ENCODE measurements around the gene OR6C70.
A peak's percentile ranks its signal among the peaks of the same experiment; 100 is the strongest.
"Not testable (repeated sequence)": the region's sequence is repeated elsewhere in the genome, so short reads cannot be mapped to it uniquely, and the experiment has no call there.

Gene OR6C70

DNA sequence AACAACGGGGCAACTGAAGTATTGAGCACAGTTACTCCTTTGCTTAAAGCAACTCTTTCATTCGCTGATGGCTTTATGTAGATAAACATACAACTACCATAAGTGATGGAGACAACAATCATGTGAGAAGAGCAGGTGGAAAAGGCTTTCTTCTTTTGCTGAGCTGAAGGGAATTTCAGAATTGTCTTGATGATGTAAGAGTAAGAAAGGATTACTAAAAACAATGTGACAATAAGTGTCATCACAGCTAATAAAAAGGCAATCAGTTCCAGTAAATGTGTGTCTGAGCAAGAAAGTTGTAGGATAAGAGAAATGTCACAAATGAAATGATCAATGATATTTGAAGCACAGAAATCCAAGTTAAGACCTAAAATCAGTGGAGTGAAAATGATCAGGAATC lies 647 bp downstream of the OR6C70 start:
- H3K36me3 ChIP-seq: no peaks in the 10 kb centered on the region
- no peak overlapping the region for H3K27ac ChIP-seq
- TF ChIP-seq Cebpa-rat (IDR thresholded peaks at IDR 0.05): no peak
- H3K4me2 ChIP-seq: no peak overlapping the region
- peaks cover 4% of the 10 kb centered on the region; the same call in 1 of the 2 replicates for H3K9me3 ChIP-seq
- no peaks in the 10 kb centered on the region for H3K27me3 ChIP-seq
- H3K4me1 ChIP-seq: peaks cover 16% of the 10 kb centered on the region
- H4K20me1 ChIP-seq: no peaks in the 10 kb centered on the region
- no peak overlapping the region for H3K4me3 ChIP-seq
- no peak overlapping the region for H3K9ac ChIP-seq

DNA sequence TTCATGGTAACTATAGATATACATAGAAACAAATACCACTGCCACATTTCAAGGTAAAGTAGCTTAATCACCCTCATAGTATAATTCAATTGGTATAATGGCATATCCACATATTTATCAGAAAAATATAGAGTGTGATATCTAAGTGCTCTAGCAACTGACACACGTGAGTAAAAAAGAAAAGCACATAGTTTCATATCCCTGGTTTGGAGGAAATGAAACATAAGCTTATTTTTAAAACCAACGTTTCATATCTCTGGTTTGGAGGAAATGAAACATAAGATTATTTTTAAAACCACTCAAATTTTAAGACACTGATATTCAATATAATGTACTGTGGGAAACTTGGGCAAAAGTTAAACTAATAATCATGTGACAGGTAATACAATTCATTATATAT lies 2.1 kb downstream of the OR6C70 start:
- H4K20me1 ChIP-seq: no peaks in the 10 kb centered on the region
- peaks cover 4% of the 10 kb centered on the region; the same call in 1 of the 2 replicates for H3K9me3 ChIP-seq
- H3K27ac ChIP-seq: no peak overlapping the region
- H3K9ac ChIP-seq: no peak overlapping the region
- H3K36me3 ChIP-seq: no peaks in the 10 kb centered on the region
- peak overlapping the region; percentile 45 for H3K4me2 ChIP-seq
- no peak overlapping the region for H3K4me3 ChIP-seq
- H3K4me1 ChIP-seq: peaks cover 16% of the 10 kb centered on the region
- H3K27me3 ChIP-seq: no peaks in the 10 kb centered on the region
- no peak for TF ChIP-seq Cebpa-rat (IDR thresholded peaks at IDR 0.05)

DNA sequence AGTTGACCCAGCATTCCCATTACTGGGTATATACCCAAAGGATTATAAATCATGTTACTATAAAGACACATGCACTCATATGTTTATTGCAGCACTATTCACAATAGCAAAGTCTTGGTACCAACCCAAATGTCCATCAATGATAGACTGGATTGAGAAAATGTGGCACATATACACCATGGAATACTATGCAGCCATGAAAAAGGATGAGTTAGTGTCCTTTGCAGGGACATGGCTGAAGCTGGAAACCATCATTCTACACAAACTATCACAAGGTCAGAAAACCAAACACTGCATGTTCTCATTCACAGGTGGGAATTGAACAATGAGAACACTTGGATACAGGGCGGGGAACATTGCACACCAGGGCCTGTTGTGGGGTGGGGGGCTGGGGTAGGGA lies 5.0 kb downstream of the OR6C70 start:
- H3K27ac ChIP-seq, H3K9ac ChIP-seq, H4K20me1 ChIP-seq, H3K9me3 ChIP-seq, H3K27me3 ChIP-seq, H3K4me3 ChIP-seq, H3K36me3 ChIP-seq, H3K4me2 ChIP-seq: not testable (repeated sequence)
- H3K4me1 ChIP-seq: peaks cover 16% of the 10 kb centered on the region

DNA sequence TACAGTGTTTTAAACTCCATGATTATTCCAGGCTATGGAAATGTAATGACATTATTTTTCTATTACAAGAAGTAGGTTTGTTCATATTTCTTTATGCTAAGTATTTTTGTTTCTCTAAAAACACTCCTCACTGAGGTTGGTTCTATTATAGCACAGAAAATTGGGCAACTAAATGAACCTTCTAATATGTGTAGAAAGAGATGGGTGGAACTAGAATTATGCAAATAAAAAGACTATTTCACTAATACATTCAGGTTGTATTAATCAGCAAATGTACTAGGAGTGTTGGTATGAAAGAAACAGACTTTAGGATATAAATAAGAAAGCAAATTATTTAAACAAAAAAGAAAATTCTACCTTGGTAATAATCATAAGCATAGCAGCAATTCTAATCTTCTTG lies 21.1 kb downstream of the OR6C70 start:
- H4K20me1 ChIP-seq: no peaks in the 10 kb centered on the region
- H3K9ac ChIP-seq: no peak overlapping the region
- H3K36me3 ChIP-seq: no peaks in the 10 kb centered on the region
- H3K4me2 ChIP-seq: no peak overlapping the region
- no peaks in the 10 kb centered on the region for H3K9me3 ChIP-seq
- no peak overlapping the region for H3K27ac ChIP-seq
- H3K27me3 ChIP-seq: no peaks in the 10 kb centered on the region
- H3K4me3 ChIP-seq: no peak overlapping the region
- H3K4me1 ChIP-seq: no peaks in the 10 kb centered on the region
- TF ChIP-seq Cebpa-rat (IDR thresholded peaks at IDR 0.05): no peak

DNA sequence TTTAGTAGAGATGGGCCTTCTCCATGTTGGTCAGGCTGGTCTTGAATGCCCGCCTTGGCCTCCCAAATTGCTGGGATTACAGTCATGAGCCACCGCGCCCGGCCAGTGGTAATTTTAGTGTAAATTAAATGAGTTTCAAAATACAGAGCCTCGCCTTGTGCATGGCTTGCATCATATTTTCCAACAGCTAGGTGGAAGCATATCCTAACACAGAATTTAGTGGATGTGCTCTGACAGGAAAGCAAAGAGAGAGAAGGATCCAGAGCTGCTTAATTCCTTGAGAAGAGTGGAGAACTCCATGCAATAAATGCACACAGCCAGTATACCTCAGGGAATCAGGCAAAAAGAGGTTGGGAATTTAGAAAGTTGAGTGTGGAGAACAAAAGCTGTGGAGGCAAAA lies 23.6 kb downstream of the OR6C70 start:
- no peaks in the 10 kb centered on the region for H4K20me1 ChIP-seq
- no peak overlapping the region for H3K4me3 ChIP-seq
- no peak overlapping the region for H3K4me2 ChIP-seq
- H3K27me3 ChIP-seq: no peaks in the 10 kb centered on the region
- H3K27ac ChIP-seq: no peak overlapping the region
- TF ChIP-seq Cebpa-rat (IDR thresholded peaks at IDR 0.05): no peak
- no peaks in the 10 kb centered on the region for H3K36me3 ChIP-seq
- H3K9me3 ChIP-seq: peaks cover 2% of the 10 kb centered on the region
- no peak overlapping the region for H3K9ac ChIP-seq
- no peaks in the 10 kb centered on the region for H3K4me1 ChIP-seq

DNA sequence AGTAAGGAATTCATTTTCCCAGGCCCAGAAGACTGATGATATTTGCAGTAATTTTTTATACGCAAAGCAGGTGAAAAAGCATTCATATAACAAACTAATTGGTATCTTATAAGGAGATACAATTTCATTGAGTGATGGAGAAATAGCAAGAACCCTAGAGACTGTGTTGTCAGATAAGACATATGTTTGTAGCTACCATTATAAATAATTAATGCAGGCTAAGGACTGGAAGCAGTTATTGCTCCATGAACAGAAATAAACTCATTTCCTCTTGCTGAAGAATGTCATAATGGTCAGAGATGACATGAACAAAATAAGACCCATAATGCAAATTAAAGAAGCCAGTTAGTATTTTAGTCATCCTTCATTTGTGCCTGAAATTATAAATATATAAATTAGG lies 24.6 kb downstream of the OR6C70 start:
- no peaks in the 10 kb centered on the region for H3K27me3 ChIP-seq
- H3K36me3 ChIP-seq: no peaks in the 10 kb centered on the region
- no peak for TF ChIP-seq Cebpa-rat (IDR thresholded peaks at IDR 0.05)
- no peak overlapping the region for H3K4me2 ChIP-seq
- peaks cover 12% of the 10 kb centered on the region for H3K9me3 ChIP-seq
- no peaks in the 10 kb centered on the region for H3K4me1 ChIP-seq
- no peak overlapping the region for H3K9ac ChIP-seq
- no peaks in the 10 kb centered on the region for H4K20me1 ChIP-seq
- H3K4me3 ChIP-seq: no peak overlapping the region
- no peak overlapping the region for H3K27ac ChIP-seq

DNA sequence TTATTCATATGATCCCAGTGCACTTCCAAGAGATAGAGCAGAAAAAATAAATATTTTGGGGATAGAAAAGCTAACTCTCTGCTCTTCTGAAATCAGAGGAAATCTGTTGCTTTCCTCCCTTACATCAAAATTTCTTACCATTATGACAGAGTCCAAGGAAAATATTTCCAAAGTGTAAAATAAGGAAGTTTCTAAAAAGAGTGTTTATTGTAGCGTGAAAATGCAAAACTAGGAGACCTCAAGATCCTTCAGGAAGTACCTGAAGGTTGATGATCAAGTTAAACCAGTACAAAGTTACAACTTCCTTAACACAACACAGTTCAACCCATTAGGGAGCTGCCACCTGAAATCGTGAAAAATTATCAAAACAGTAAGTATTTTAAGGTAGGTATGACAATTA lies 26.2 kb downstream of the OR6C70 start, which contains the start of gene OR6C2:
OR6C2 (plus strand) TSS at position 301 of the 400 bp plus-strand sequence. CDS start 8,138 bp downstream, outside the sequence.
- H4K20me1 ChIP-seq: no peaks in the 10 kb centered on the region
- no peaks in the 10 kb centered on the region for H3K27me3 ChIP-seq
- TF ChIP-seq Cebpa-rat (IDR thresholded peaks at IDR 0.05): no peak
- H3K27ac ChIP-seq: no peak within 1 kb of the TSS
- no peak within 1 kb of the TSS for H3K4me3 ChIP-seq
- H3K36me3 ChIP-seq: no peaks in the 10 kb centered on the region
- H3K4me2 ChIP-seq: 0 out of 2 replicates have a peak within 1 kb of the TSS, but pooled peaks have one; percentile 3
- H3K9ac ChIP-seq: no peak within 1 kb of the TSS
- no peaks in the 10 kb centered on the region for H3K4me1 ChIP-seq
- peaks cover 13% of the 10 kb centered on the region for H3K9me3 ChIP-seq

DNA sequence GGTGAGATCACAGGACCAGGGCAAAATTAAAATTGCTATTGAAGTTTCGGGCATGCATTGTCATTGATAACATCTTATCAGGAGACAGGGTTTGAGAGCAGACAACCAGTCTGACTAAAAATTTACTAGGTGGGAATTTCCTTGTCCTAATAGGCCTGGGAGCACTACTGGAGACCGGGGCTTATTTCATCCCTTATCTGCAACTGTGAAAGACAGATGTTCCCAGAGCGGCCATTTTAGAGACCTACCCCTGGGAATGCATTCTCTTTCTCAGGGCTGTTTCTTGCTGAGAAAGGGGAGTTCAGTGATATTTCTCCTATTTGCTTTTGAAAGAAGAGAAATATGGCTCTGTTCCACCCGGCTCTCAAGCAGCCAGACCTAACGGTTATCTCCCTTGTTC lies 28.7 kb downstream of the OR6C70 start:
- not testable (repeated sequence) for H3K4me1 ChIP-seq, H3K27me3 ChIP-seq, H3K4me2 ChIP-seq, H3K27ac ChIP-seq, H3K36me3 ChIP-seq, H3K4me3 ChIP-seq, H3K9ac ChIP-seq, H4K20me1 ChIP-seq
- H3K9me3 ChIP-seq: peaks cover 13% of the 10 kb centered on the region

DNA sequence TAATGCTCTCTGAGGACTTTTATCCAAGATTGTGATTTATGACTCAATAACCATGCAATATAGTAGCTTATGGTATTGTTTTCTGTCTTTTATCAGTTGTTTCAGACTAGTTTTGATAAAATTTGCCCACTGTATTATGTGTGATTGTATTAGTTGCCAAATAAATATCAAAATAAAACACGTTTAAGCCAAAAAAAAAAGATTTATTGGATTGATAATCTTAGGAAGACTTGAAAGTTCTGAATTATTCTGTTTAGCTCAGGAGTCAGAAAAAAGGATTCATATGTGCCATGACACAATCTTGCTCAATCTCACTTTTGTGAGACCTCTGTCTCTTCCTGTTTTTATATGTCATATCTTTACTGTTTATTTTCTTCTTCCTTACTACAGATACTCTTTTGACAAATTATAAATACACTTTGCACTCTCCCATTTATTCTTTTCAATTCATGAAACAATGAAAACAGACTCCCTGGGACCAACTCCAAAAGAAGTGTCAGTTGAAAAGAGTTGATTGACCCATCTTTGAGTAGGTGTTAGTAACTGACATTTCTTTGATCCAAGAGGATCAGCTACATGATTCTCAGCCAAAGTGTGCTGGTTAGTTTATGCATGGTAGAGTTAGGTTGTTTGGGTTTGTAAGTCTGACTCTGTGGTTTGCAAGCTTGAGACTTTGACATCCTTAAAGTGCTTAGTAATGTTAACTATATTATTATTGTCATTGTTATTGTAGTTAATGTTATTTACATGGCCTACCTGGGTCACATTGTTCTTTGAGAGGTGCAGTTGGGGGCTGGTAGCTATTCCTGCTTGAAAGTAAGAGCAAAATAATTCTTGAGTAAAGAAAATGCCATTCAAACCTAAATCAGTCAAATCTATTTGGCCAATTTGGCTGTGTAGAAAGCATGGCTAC lies 41.4 kb downstream of the OR6C70 start:
- Histone ChIP-seq H3K27ac (no peak overlapping the region), H3K4me2 (no peak overlapping the region), H3K9ac (no peak overlapping the region), H3K4me1 (no peaks in the 10 kb centered on the region), H3K9me3 (no peaks in the 10 kb centered on the region), H3K4me3 (no peak overlapping the region), H3K36me3 (no peaks in the 10 kb centered on the region), H4K20me1 (no peaks in the 10 kb centered on the region), H3K27me3 (no peaks in the 10 kb centered on the region)
- TF ChIP-seq Cebpa-rat (IDR thresholded peaks at IDR 0.05): no peak

DNA sequence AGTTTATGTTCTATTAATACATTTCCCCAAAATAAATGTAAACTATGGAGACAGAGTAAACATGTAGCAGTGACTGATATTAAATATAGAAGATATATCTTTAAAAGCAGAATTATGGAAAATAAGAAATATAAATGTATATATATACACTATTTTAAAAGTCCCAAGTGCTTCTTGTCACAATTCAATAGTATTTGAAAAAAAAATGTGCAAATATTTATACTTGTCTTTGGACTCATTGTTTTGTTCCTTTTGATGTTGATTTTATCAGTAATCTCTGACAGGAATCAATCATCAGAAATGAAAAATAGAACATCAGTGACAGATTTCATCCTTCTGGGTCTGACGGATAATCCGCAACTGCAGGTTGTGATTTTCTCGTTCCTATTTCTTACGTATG lies 44.0 kb downstream of the OR6C70 start, which contains the start of gene OR6C76:
OR6C76 (plus strand) TSS at position 301 of the 400 bp plus-strand sequence; CDS start at position 301, 0 bp downstream.
- H3K36me3 ChIP-seq: no peaks in the 10 kb centered on the region
- no peaks in the 10 kb centered on the region for H3K27me3 ChIP-seq
- no peaks in the 10 kb centered on the region for H4K20me1 ChIP-seq
- H3K9me3 ChIP-seq: no peaks in the 10 kb centered on the region
- H3K4me1 ChIP-seq: no peaks in the 10 kb centered on the region
- no peak within 1 kb of the TSS for H3K4me2 ChIP-seq
- TF ChIP-seq Cebpa-rat (IDR thresholded peaks at IDR 0.05): no peak
- no peak within 1 kb of the TSS for H3K9ac ChIP-seq
- H3K4me3 ChIP-seq: no peak within 1 kb of the TSS
- H3K27ac ChIP-seq: no peak within 1 kb of the TSS

All from BLaER1 (cell line).